Smooth muscle cell (in vitro differentiated cells): ENCODE results near the gene RAPGEF5. TPM values are rescaled to one million over a fixed set of nuclear protein-coding genes. Genes with fewer than 3 reads are reported as not detected.

ENCODE experiments used
- DNase-seq: peaks from one replicate; lab custom pipeline; 2025; ENCODE audit not compliant: unreplicated experiment; lab: John Stamatoyannopoulos, UW
- H2AFZ ChIP-seq: fragments of 200-600 bp; sonication (generic); 2 replicates; pipeline ENCODE4 v1.6.0; 2016; ENCODE audit warnings: antibody characterized with exemption, low read depth, mild to moderate bottlenecking
- H3F3A ChIP-seq: fragments of 200-600 bp; sonication (generic); 2 replicates; pipeline ENCODE4 v1.6.0; 2017; ENCODE audit warnings: antibody characterized with exemption, low read depth
- H3K27ac ChIP-seq: fragments of 200-600 bp; sonication (generic); 2 replicates; pipeline ENCODE4 v1.5.1; 2016; ENCODE audit warnings: low read depth, mild to moderate bottlenecking
- H3K27me3 ChIP-seq: fragments of 200-600 bp; sonication (generic); 2 replicates; pipeline ENCODE4 v1.6.1; 2016; ENCODE audit warnings: low read depth, mild to moderate bottlenecking
- H3K36me3 ChIP-seq: fragments of 200-600 bp; sonication (generic); 2 replicates; pipeline ENCODE4 v1.5.1; 2016; ENCODE audit warnings: low read depth
- H3K4me1 ChIP-seq: fragments of 200-600 bp; sonication (generic); 2 replicates; pipeline ENCODE4 v1.5.1; 2016; ENCODE audit warnings: low read depth
- H3K4me2 ChIP-seq: fragments of 200-600 bp; sonication (generic); 2 replicates; pipeline ENCODE4 v1.6.0; 2016; ENCODE audit warnings: mild to moderate bottlenecking
- H3K4me3 ChIP-seq: fragments of 200-600 bp; sonication (generic); 2 replicates; pipeline ENCODE4 v1.5.1; 2016; ENCODE audit warnings: mild to moderate bottlenecking
- H3K79me2 ChIP-seq: fragments of 200-600 bp; sonication (generic); 2 replicates; pipeline ENCODE4 v1.6.0; 2016; ENCODE audit warnings: low read depth, mild to moderate bottlenecking
- H3K9ac ChIP-seq: fragments of 200-600 bp; sonication (generic); 2 replicates; pipeline ENCODE4 v1.6.0; 2016; ENCODE audit warnings: low read depth
- H3K9me3 ChIP-seq: fragments of 200-600 bp; sonication (generic); replicated peaks from 2 replicates; pipeline ENCODE4 v1.5.1; 2016; ENCODE audit warnings: low read depth
- H4K20me1 ChIP-seq: fragments of 200-600 bp; sonication (generic); 2 replicates; pipeline ENCODE4 v1.6.0; 2016; ENCODE audit warnings: low read depth
- CTCF ChIP-seq: fragments of 200-600 bp; sonication (generic); IDR thresholded peaks from 2 replicates; pipeline ENCODE4 v1.5.1; 2017; ENCODE audit warnings: borderline replicate concordance, mild to moderate bottlenecking, antibody characterized with exemption; ENCODE audit not compliant: insufficient read depth, poor library complexity, severe bottlenecking
- WGBS: methylation state at CpG from one replicate; pipeline ENCODE4 v1.1.7; 2016; ENCODE audit warnings: low lambda C conversion rate; 5-methylcytosine and 5-hydroxymethylcytosine counted together
- polyA plus RNA-seq: library from polyadenylated mRNA; unstranded; fragments of >200 nt; fragmentation: Nextera tagmentation; extraction: Ambion mirVana; gene quantifications from 2 replicates; pipeline ENCODE4 v1.2.1, GENCODE V29; 2016
- total RNA-seq: library from RNA; depleted of rRNA; stranded (reverse); fragments of >200 nt; gene quantifications from 2 replicates; pipeline ENCODE4 v1.2.3, GENCODE V29; 2014

Gene RAPGEF5
- total and polyA plus RNA-seq, 2 experiments from 2014 or later = 11.4 TPM; not detected in 1

GRCh38 chr7:22178735-22179134 lies 178.2 kb downstream of the RAPGEF5 start:
- Histone ChIP-seq H2AFZ (no peak overlapping the region), H3K9ac (no peak overlapping the region), H3K27ac (no peak overlapping the region), H3K4me3 (no peak overlapping the region), H3K4me2 (no peak overlapping the region), H3F3A (no peaks in the 10 kb centered on the region), H4K20me1 (no peaks in the 10 kb centered on the region), H3K79me2 (no peaks in the 10 kb centered on the region), H3K9me3 (no peaks in the 10 kb centered on the region), H3K27me3 (no peaks in the 10 kb centered on the region), H3K36me3 (no peaks in the 10 kb centered on the region), H3K4me1 (no peaks in the 10 kb centered on the region)
- TF ChIP-seq CTCF = no peak
- no peak for DNase-seq
- 41% methylated on average over 1 of the region's 1 CpG for WGBS

GRCh38 chr7:22176791-22177412 lies 180.1 kb downstream of the RAPGEF5 start:
- Histone ChIP-seq H3K9ac (no peak overlapping the region), H3K4me1 (no peaks in the 10 kb centered on the region), H3K4me3 (no peak overlapping the region), H3K36me3 (no peaks in the 10 kb centered on the region), H3K4me2 (no peak overlapping the region), H3K27ac (no peak overlapping the region), H3F3A (no peaks in the 10 kb centered on the region), H3K79me2 (no peaks in the 10 kb centered on the region), H3K9me3 (no peaks in the 10 kb centered on the region), H3K27me3 (no peaks in the 10 kb centered on the region), H2AFZ (no peak overlapping the region), H4K20me1 (no peaks in the 10 kb centered on the region)
- no peak for TF ChIP-seq CTCF
- 92% methylated on average over 3 of the region's 3 CpGs for WGBS
- DNase-seq = no peak

DNA sequence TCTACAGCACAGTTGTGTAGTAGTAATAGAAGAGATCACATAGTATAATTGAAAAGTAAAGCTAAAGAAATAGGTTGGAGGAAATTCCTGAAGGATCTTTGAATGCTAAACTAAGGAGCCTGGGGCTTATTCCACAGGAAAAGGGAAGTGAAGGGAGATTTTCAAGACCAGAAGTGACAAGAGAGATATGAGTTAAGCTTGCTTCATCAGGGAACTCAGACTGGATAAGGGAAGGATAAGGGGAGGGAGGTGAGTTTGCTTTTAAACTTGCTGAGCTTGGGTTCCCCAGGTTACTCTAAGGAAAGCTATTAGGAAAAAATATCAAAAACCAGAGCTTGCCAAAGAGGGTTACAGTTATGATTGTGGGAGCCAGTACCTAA lies 182.4 kb downstream of the RAPGEF5 start:
- Histone ChIP-seq H3K27ac (no peak overlapping the region), H3K4me1 (no peaks in the 10 kb centered on the region), H3K4me3 (no peak overlapping the region), H3K79me2 (no peaks in the 10 kb centered on the region), H3K4me2 (no peak overlapping the region), H2AFZ (no peak overlapping the region), H3K9me3 (no peaks in the 10 kb centered on the region), H3F3A (no peaks in the 10 kb centered on the region), H4K20me1 (no peaks in the 10 kb centered on the region), H3K27me3 (no peaks in the 10 kb centered on the region), H3K9ac (no peak overlapping the region), H3K36me3 (no peaks in the 10 kb centered on the region)
- DNase-seq = no peak
- no peak for TF ChIP-seq CTCF
